Keratinocyte (primary cell): ENCODE data around the gene GINS2.
A peak's percentile ranks its signal among the peaks of the same experiment; 100 is the strongest.

Source experiments
- CTCF ChIP-seq, 3 experiments: IDR thresholded peaks in 1 of 3; conservative IDR thresholded peaks in 1 of 3; optimal IDR thresholded peaks in 1 of 3; 2 replicates in 2 of 3; 3 replicates in 1 of 3; pipeline versions ENCODE3 to v1.5.1; 2011; ENCODE audit warnings: low read length in 3 of 3, mild to moderate bottlenecking in 3 of 3, moderate library complexity in 2 of 3, control low read depth in 1 of 3, inconsistent platforms in 1 of 3; ENCODE audit not compliant: insufficient read depth in 2 of 3; ENCODE audit errors: extremely low read depth in 1 of 3
- EZH2 ChIP-seq: IDR thresholded peaks from one replicate; pipeline ENCODE4 v1.6.1; 2012; ENCODE audit warnings: inconsistent platforms, mild to moderate bottlenecking, low read length, moderate library complexity

- TF ChIP-seq EZH2 (no peak), CTCF (optimal IDR thresholded peaks at IDR 0.05 in 1 of 3, IDR thresholded peaks at IDR 0.05 in 1 of 3, conservative IDR thresholded peaks at IDR 0.05 in 1 of 3; ENCODE audit: extremely low read depth in 1 of 3, insufficient read depth in 2 of 3, low read length in 3 of 3) (peak; percentile 39 to 64 (median 54))
These were observed 13.4 kb downstream of the GINS2 start for GRCh38 chr16:85675251-85675874.
